Ishikawa (cell line): ENCODE measurements around the gene TUT1.

ENCODE experiments used
- CEBPB ChIP-seq: IDR thresholded peaks from 2 replicates; pipeline ENCODE4 v1.6.1; 2012
- CREB1 ChIP-seq: IDR thresholded peaks from 2 replicates; pipeline ENCODE4 v1.6.1; 2012; ENCODE audit warnings: low read depth
- EP300 ChIP-seq: IDR thresholded peaks from 2 replicates; pipeline ENCODE4 v1.6.1; 2012; ENCODE audit warnings: borderline replicate concordance
- MAX ChIP-seq: IDR thresholded peaks from 2 replicates; pipeline ENCODE4 v1.6.1; 2012
- RAD21 ChIP-seq: IDR thresholded peaks from 2 replicates; pipeline ENCODE4 v1.6.1; 2012; ENCODE audit warnings: low read depth
- REST ChIP-seq: IDR thresholded peaks from 2 replicates; pipeline ENCODE4 v1.6.1; 2012; ENCODE audit warnings: low read depth, mild to moderate bottlenecking
- USF1 ChIP-seq: IDR thresholded peaks from 2 replicates; pipeline ENCODE4 v1.6.1; 2012
- YY1 ChIP-seq: IDR thresholded peaks from 2 replicates; pipeline ENCODE4 v1.6.1; 2012; ENCODE audit warnings: low read depth

GRCh38 chr11:62604460-62605120 is 13.3 kb upstream of the TUT1 start:
- TF ChIP-seq REST (no peak), CREB1 (no peak), YY1 (no peak), RAD21 (no peak), USF1 (no peak), EP300 (no peak), CEBPB (no peak), MAX (no peak)
